Fibroblast of upper back skin (primary cell): Measurements from ENCODE around the gene KLLN.
"Not testable (repeated sequence)": the region's sequence is repeated elsewhere in the genome, so short reads cannot be mapped to it uniquely, and the experiment has no call there.

Experiments used
- DNase-seq: peaks from one replicate; pipeline ENCODE4 v3.0.0-alpha.2; 2013

KLLN gene, protein sequence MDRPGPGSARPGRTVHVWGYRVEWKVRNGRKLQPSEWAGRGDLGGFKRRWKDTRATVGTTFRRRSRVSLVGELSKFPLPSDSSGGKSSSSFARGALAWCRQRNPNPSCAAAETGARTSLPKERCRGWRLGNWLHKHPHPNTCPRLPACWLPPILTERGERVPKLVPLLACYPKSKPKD

GRCh38 chr10:87863053-87863943 lies at the start of gene KLLN, which contains the start of gene PTEN:
KLLN (minus strand) TSS chr10:87863533; CDS start chr10:87862487, 1,046 bp downstream.
PTEN (plus strand) TSS chr10:87863625; CDS start chr10:87864470, 845 bp downstream.
- peak; percentile 91 for DNase-seq

GRCh38 chr10:87903396-87903795 lies 40.1 kb upstream of the KLLN start:
- DNase-seq = not testable (repeated sequence)

DNA sequence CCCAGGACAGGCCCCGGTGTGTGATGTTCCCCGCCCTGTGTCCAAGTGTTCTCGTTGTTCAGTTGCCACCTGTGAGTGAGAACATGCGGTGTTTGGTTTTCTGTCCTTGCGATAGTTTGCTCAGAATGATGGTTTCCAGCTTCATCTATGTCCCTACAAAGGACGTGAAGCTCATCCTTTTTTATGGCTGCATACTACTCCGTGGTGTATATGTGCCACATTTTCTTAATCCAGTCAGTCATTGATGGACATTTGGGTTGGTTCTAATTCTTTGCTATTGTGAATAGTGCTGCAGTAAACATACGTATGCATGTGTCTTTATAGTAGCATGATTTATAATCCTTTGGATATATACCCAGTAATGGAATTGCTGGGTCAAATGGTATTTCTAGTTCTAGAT lies 34.6 kb upstream of the KLLN start:
- DNase-seq = not testable (repeated sequence)

DNA sequence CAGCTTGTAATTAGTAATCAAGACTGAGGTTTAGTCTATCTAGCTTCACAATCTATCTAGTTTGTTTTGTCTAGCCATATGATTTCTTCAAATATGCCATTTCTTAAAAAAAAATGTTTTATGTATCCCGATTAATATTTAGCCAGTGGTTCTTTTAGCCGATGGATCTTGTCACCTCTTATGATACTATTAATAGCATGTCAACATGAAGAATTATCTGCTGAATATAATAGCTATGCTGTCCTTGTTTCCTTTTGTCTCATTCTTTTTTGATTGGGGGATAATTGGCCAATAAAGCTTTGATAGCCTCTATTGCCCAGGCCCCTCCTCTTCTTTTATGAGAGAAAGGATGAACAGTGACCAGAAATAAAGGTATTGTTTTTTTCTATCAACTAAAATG lies 32.9 kb upstream of the KLLN start:
- no peak for DNase-seq

GRCh38 chr10:87895430-87895829 lies 32.1 kb upstream of the KLLN start:
- DNase-seq = no peak

- DNase-seq = no peak
Observed at GRCh38 chr10:87887548-87888289, 24.4 kb upstream of the KLLN start.

DNA sequence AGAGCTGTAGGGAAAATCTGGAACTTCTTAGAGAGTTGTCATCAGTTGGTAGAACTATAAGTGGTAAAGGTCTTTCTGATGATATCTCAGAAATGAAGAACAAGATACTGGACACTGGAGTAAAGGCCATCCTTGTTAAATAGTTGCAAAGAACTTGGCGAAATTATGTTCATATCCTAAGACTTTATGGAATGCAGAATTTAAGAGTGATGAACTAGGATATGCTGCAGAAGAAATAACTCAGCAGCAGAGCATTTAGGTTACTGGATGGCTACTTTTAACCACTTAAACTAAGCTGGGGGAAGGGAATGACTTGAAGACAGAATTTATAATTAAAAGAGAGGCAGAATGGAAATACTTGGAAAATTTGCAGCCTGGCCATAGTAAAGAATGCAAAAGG lies 23.8 kb upstream of the KLLN start:
- DNase-seq = no peak

GRCh38 chr10:87886635-87887034 lies 23.3 kb upstream of the KLLN start:
- no peak for DNase-seq

- DNase-seq = no peak
Observed at GRCh38 chr10:87882555-87883294, 19.4 kb upstream of the KLLN start.

- not testable (repeated sequence) for DNase-seq
Observed at GRCh38 chr10:87881373-87882059, 18.2 kb upstream of the KLLN start.

- DNase-seq = no peak
Observed at GRCh38 chr10:87880336-87880735, 17.0 kb upstream of the KLLN start.

GRCh38 chr10:87878664-87879459 lies 15.5 kb upstream of the KLLN start:
- DNase-seq = no peak

DNA sequence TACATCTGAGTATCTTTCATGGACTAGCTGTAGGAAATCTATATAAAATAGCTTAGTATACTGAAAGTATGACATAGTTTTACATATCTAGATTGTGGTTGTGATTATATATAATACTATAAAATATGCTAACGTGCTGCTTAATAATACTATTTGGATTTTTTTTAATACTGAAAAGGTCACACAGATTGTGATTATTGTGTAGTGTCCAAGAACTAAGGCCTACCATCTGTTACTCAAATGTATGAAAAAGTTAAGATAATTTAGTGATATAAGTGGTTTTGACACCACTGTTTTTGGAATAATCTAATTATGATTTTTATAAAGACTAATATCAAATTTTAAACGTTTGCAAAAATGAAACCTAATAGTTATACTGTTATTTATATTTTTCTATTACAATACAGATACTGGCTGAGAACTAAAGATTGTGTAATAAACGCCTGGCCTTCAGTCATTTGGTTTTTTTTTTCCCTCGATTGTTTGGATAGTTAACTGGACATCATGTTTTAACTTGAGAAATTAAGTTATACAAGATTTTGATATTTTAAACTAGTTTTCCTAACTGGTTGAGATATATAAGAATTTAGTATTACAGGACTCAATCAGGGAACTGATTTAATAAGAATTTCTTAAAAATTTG lies 12.7 kb upstream of the KLLN start:
- DNase-seq = no peak

- no peak for DNase-seq
Observed at GRCh38 chr10:87873656-87874055, 10.3 kb upstream of the KLLN start.

- DNase-seq = no peak
Observed at GRCh38 chr10:87872828-87873227, 9.5 kb upstream of the KLLN start.

GRCh38 chr10:87869773-87870551 lies 6.6 kb upstream of the KLLN start:
- DNase-seq = no peak

DNA sequence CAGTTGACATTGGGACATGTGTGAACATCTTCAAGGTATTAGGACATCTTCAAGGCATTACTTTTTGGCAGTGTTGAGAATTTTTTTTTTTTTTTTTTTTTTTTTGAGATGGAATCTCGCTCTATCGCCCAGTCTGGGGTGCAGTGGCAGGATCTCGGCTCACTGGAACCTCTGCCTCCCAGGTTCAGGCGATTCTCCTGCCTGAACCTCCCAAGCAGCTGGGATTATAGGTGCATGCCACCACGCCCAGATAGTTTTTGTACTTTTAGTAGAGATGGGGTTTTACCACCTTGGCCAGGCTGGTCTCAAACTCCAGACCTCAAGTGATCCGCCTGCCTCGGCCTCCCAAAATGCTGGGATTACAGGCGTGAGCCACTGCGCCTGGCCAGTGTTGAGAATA lies 5.8 kb upstream of the KLLN start:
- DNase-seq = not testable (repeated sequence)

- DNase-seq = peak; percentile 24
Observed at GRCh38 chr10:87868277-87868676, 4.9 kb upstream of the KLLN start.

DNA sequence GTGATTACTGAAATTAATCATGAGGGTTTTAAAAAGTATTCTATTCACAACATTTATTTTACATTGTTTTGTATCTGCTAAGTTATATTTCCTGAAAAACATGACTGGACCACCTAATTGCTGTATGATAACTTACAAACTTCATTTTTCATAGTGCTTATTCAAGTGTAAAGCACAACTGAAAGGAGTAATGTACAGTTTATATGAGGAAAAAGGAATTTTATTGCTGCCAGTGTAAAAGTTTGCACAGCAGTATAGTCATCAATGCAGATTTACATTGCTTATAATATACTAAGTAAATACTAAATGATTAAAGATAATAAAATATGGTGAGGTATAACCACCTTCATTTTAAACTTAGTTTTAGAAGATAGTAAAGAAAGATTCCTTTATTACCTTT lies 4.1 kb upstream of the KLLN start:
- DNase-seq = no peak

- DNase-seq = no peak
Observed at GRCh38 chr10:87866412-87866974, 3.2 kb upstream of the KLLN start.
